ENCODE measurements around the gene PPP2R1B. TPM values are rescaled to one million over a fixed set of nuclear protein-coding genes. Genes with fewer than 3 reads are reported as not detected.
"Not testable (repeated sequence)": the region's sequence is repeated elsewhere in the genome, so short reads cannot be mapped to it uniquely, and the experiment has no call there.

PPP2R1B gene
- total RNA-seq, 3 donors from 2014 or later: 57.3 to 66.8 (median 59.0) TPM

GRCh38 chr11:111718436-111718835, 47.8 kb downstream of the PPP2R1B start:
- no peak overlapping the region for H3K4me3 Mint-ChIP-seq
- DNase-seq (no peak), ATAC-seq (no peak)
- no peaks in the 10 kb centered on the region for H3K9me3 Mint-ChIP-seq
- H3K36me3 Mint-ChIP-seq (ENCODE audit: insufficient read depth): peaks cover 50% of the 10 kb centered on the region
- peaks cover 6% of the 10 kb centered on the region for H3K4me1 Mint-ChIP-seq (ENCODE audit: low read depth)
- H3K27me3 Mint-ChIP-seq (ENCODE audit: low read depth): no peaks in the 10 kb centered on the region

DNA sequence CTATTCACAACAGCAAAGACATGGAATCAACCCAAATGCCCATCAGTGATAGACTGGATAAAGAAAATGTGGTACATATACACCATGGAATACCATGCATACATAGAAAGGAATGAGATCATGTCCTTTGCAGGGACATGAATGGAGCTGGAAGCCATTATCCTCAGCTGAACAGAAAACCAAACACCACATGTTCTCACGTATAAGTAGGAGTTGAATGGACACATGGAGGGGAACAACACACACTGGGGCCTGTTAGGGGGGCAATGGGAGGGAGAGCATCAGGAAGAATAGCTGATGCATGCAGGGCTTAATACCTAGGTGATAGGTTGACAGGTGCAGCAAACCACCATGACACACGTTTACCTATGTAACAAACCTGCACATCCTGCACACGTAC, 48.5 kb downstream of the PPP2R1B start:
- peaks cover 46% of the 10 kb centered on the region for H3K36me3 Mint-ChIP-seq (ENCODE audit: insufficient read depth)
- H3K27me3 Mint-ChIP-seq (ENCODE audit: low read depth); H3K9me3 Mint-ChIP-seq; H3K4me3 Mint-ChIP-seq; ATAC-seq; H3K4me1 Mint-ChIP-seq (ENCODE audit: low read depth); DNase-seq: not testable (repeated sequence)

DNA sequence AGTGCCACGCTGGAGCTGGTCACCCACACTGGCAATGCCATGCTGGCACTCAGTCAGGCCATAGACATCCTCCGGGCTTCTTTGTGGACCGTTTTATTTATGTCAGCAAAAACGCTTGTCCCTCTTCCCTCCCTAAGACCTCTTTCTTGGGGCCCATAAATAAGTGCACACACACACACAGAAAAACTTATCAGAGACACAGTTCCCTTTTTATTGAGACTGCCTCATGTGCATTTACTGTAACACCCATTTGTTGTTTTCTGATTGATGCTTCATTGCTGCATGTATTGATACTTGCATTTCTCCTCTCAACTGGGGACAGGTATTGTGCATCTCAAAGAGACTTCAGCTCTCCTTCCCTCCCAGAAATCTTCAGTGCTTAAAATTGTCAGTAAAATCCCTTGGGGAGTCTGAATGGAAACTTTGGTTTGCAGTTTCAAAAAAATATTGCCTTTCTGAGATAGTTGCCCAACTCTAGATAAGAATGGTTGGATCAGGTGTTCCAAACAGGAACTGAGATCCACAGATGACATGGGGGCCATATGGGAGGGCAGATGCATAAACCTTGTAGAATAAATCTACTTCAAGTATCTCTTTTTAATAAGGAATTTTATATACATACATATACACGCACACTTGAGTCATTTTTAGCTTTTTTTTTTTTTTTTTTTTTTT, 50.9 kb downstream of the PPP2R1B start:
- Mint-ChIP-seq H3K9me3 (no peaks in the 10 kb centered on the region), H3K4me3 (no peak overlapping the region), H3K27me3 (ENCODE audit: low read depth) (no peaks in the 10 kb centered on the region), H3K4me1 (ENCODE audit: low read depth) (peaks cover 6% of the 10 kb centered on the region), H3K36me3 (ENCODE audit: insufficient read depth) (peaks cover 41% of the 10 kb centered on the region)
- DNase-seq (no peak), ATAC-seq (no peak)

DNA sequence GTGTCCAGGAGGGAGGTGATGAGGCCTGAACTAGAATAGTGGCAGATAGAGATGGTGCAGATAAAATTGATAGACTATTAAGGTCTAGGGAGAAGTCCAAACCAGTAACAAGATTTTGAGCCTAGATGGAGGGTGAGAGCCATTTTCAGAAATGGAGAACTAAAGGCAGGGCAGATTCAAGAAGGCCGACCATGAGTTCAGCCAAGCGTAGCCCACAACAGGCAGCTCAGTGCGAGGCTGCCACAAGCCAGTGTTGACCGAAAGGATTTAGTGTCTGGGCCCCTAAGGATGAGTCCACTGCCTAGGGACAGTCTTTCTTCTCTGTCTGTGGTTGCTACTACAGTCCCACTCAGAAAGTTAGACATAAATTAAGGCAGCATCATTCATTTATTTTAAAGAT, 51.7 kb downstream of the PPP2R1B start:
- Mint-ChIP-seq H3K9me3 (no peaks in the 10 kb centered on the region), H3K4me3 (no peak overlapping the region), H3K36me3 (ENCODE audit: insufficient read depth) (peaks cover 37% of the 10 kb centered on the region), H3K4me1 (ENCODE audit: low read depth) (peaks cover 6% of the 10 kb centered on the region), H3K27me3 (ENCODE audit: low read depth) (no peaks in the 10 kb centered on the region)
- ATAC-seq (no peak), DNase-seq (no peak)

DNA sequence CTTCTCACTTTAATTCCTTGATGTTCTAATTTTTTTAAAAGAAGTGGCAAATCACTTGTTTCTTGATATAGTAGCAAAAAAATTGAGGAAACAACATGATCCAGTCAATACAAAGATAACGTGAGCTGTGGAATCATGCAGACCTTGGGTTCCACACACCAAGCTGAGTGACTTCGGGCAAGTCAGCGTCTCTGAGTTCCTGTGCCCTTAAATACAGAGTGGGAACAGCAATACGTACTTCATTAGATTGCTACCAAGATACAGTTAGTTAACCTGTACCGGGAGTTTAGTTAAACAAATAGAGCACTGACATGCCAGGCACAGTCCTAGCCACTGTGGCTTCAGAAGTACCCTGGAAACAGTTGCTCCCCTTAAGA, 58.5 kb downstream of the PPP2R1B start:
- ATAC-seq: no peak
- Mint-ChIP-seq H3K36me3 (ENCODE audit: insufficient read depth) (peaks cover 38% of the 10 kb centered on the region), H3K4me3 (no peak overlapping the region), H3K4me1 (ENCODE audit: low read depth) (no peaks in the 10 kb centered on the region), H3K27me3 (ENCODE audit: low read depth) (no peaks in the 10 kb centered on the region), H3K9me3 (no peaks in the 10 kb centered on the region)
- DNase-seq: no peak

DNA sequence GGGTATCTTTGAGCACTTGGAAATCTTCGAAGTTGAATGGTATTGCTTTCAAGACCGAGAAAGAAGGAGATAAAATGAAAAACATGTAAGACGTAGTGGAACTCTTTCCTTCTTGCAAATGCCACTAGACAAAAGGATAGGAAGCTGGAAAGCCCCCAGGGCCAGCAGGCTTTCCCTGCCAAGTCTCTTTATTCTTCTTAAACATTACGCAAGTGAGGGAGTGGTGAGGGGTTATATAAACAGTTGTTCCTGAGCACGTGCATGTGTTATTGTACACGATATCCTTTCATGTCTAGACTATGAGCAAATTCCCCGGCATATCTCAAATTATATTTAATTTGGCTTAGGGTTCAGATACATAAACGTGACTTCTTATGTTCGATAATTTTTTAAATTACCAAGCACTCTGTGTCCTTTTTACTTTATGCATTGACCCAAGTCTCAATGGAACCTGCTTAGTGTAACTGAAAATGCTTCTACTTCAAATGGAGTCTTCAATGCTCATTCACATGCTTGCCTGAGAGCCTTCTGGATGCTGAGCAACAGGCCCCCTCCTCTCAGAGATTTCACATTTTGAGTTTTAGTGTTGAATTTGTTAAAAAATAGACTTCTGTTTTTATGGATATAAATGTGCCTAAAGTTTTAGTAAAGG, 59.0 kb downstream of the PPP2R1B start:
- H3K4me1 Mint-ChIP-seq (ENCODE audit: low read depth): no peaks in the 10 kb centered on the region
- H3K9me3 Mint-ChIP-seq: no peaks in the 10 kb centered on the region
- ATAC-seq: no peak
- H3K27me3 Mint-ChIP-seq (ENCODE audit: low read depth): no peaks in the 10 kb centered on the region
- H3K4me3 Mint-ChIP-seq: no peak overlapping the region
- DNase-seq: no peak
- H3K36me3 Mint-ChIP-seq (ENCODE audit: insufficient read depth): peaks cover 38% of the 10 kb centered on the region

- DNase-seq (no peak), ATAC-seq (no peak)
- H3K27me3 Mint-ChIP-seq (ENCODE audit: low read depth): no peaks in the 10 kb centered on the region
- H3K9me3 Mint-ChIP-seq: no peaks in the 10 kb centered on the region
- no peaks in the 10 kb centered on the region for H3K4me1 Mint-ChIP-seq (ENCODE audit: low read depth)
- peaks cover 38% of the 10 kb centered on the region for H3K36me3 Mint-ChIP-seq (ENCODE audit: insufficient read depth)
- H3K4me3 Mint-ChIP-seq: no peak overlapping the region
Measured at GRCh38 chr11:111703576-111703975, 62.6 kb downstream of the PPP2R1B start.

DNA sequence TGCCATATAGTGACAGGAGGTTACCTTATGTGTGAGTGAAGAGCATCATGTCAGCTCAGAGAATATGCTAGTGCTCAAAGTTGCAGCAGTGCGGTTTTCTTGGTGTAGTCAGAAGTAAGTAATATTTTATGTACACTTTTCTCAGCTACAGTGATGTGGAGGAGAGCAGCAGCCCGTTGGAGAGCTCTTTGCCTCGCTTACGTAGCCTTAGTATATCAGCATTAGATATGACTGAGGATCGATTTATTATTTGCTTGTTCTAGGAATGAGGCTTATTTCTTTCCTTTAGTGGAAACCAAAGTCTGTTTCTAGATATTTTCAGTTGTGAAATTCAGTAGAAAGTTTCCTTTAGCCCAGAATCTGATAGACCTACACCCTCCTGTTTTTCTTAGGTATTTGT, 63.6 kb downstream of the PPP2R1B start:
- Mint-ChIP-seq H3K4me1 (ENCODE audit: low read depth) (no peaks in the 10 kb centered on the region), H3K36me3 (ENCODE audit: insufficient read depth) (peaks cover 38% of the 10 kb centered on the region), H3K9me3 (no peaks in the 10 kb centered on the region), H3K4me3 (no peak overlapping the region), H3K27me3 (ENCODE audit: low read depth) (no peaks in the 10 kb centered on the region)
- no peak for ATAC-seq
- DNase-seq: no peak

DNA sequence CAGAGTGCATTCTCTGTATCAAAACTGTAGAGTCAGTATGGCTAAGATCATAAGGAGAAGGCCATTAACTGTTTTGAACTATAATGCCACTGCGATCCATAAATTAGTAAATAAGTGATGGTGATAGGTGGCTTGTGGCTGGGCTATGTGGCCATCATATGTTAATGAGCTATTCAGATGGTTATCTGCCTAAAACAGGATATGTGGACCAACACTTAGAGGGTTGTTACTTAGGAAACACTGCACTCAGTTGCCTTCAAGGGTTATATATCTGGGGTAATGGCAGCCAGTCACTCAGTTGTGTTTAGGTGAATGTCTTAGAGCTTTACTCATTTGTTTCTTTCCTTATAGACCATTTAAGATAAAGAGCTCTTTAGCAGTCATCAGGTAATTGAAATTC, 66.0 kb downstream of the PPP2R1B start:
- no peaks in the 10 kb centered on the region for H3K9me3 Mint-ChIP-seq
- ATAC-seq (no peak), DNase-seq (no peak)
- no peaks in the 10 kb centered on the region for H3K4me1 Mint-ChIP-seq (ENCODE audit: low read depth)
- no peak overlapping the region for H3K4me3 Mint-ChIP-seq
- H3K27me3 Mint-ChIP-seq (ENCODE audit: low read depth): no peaks in the 10 kb centered on the region
- peaks cover 25% of the 10 kb centered on the region for H3K36me3 Mint-ChIP-seq (ENCODE audit: insufficient read depth)

DNA sequence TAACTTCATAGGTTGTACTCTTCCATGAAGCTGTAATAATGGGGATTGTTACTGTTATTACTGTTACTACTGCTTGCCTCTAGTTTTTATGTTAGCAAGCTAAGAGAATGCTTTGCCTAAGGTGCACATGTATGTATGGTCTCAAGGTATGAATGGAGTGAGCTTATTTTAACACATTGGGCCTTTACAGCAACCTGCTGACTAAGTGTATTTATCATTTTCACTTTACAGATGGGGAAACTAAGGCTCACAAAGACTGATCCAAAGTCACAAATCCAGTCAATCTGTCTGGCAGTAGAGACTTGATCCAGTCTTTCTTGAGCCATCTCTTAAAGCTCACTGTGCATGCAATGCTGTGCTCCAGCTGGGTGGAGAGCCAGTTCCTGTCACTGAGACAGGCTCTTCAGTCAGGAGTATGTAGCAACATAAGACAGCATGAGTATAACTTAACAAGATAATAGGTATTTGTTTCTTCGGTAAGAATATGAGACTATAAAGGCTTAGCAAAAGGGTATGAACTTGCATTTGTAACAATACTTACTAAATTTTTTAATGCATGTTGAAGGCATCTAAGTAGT, 66.5 kb downstream of the PPP2R1B start:
- Mint-ChIP-seq H3K9me3 (no peaks in the 10 kb centered on the region), H3K36me3 (ENCODE audit: insufficient read depth) (peaks cover 21% of the 10 kb centered on the region), H3K27me3 (ENCODE audit: low read depth) (no peaks in the 10 kb centered on the region), H3K4me3 (no peak overlapping the region), H3K4me1 (ENCODE audit: low read depth) (no peaks in the 10 kb centered on the region)
- ATAC-seq: no peak
- DNase-seq: no peak

- ATAC-seq (peak; percentile 58 to 75), DNase-seq (no peak)
- no peaks in the 10 kb centered on the region for H3K27me3 Mint-ChIP-seq (ENCODE audit: low read depth)
- no peak overlapping the region for H3K4me3 Mint-ChIP-seq
- H3K4me1 Mint-ChIP-seq (ENCODE audit: low read depth): no peaks in the 10 kb centered on the region
- H3K36me3 Mint-ChIP-seq (ENCODE audit: insufficient read depth): peaks cover 22% of the 10 kb centered on the region
- H3K9me3 Mint-ChIP-seq: no peaks in the 10 kb centered on the region
Measured at GRCh38 chr11:111698852-111699559, 67.2 kb downstream of the PPP2R1B start.

DNA sequence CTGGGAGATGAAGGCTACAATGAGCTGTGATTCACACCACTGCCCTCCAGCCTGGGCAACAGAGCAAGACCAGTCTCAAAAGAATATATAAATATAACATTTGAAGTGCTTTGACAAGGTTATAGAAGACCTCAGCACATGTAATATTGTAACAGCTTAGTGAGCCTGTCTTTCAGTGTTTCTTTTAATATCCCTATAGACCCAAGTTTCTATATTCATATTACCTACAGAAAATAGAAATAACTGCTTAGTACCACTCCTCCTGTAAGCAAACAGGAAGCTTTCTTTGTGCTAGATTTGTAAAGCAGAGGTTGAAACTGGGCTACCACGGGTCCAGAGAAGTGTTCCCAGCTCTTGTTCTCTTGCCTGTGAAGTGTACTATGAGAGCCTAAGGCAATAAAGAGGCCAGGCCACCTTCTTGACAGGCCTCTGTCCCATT, 68.2 kb downstream of the PPP2R1B start:
- H3K4me1 Mint-ChIP-seq (ENCODE audit: low read depth): no peaks in the 10 kb centered on the region
- no peak for ATAC-seq
- H3K27me3 Mint-ChIP-seq (ENCODE audit: low read depth): no peaks in the 10 kb centered on the region
- H3K4me3 Mint-ChIP-seq: no peak overlapping the region
- H3K36me3 Mint-ChIP-seq (ENCODE audit: insufficient read depth): peaks cover 18% of the 10 kb centered on the region
- DNase-seq: no peak
- no peaks in the 10 kb centered on the region for H3K9me3 Mint-ChIP-seq

DNA sequence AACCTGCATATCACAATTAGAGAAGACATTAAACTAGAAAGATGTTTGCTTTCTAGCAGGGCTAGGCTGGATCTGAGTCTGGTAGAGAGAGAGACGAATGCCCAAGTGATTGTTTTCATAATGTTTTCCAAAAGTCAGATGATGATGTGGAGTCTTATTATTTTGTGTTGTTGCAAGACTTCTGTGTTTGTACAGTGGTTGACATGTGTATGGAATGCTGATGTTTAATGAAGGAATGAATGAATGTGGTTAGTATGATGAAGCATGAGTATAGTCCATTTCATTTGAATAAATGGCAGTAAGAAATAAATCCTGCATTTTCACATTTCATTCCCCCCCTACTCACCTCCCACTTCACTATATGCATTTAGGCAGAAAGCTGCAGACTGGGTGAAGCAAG, 69.6 kb downstream of the PPP2R1B start:
- H3K4me1 Mint-ChIP-seq (ENCODE audit: low read depth): no peaks in the 10 kb centered on the region
- DNase-seq (no peak), ATAC-seq (no peak)
- no peaks in the 10 kb centered on the region for H3K9me3 Mint-ChIP-seq
- H3K36me3 Mint-ChIP-seq (ENCODE audit: insufficient read depth): peaks cover 12% of the 10 kb centered on the region
- no peaks in the 10 kb centered on the region for H3K27me3 Mint-ChIP-seq (ENCODE audit: low read depth)
- H3K4me3 Mint-ChIP-seq: no peak overlapping the region

- Mint-ChIP-seq H3K4me3 (no peak overlapping the region), H3K27me3 (ENCODE audit: low read depth) (no peaks in the 10 kb centered on the region), H3K9me3 (no peaks in the 10 kb centered on the region), H3K4me1 (ENCODE audit: low read depth) (no peaks in the 10 kb centered on the region), H3K36me3 (ENCODE audit: insufficient read depth) (peaks cover 21% of the 10 kb centered on the region)
- ATAC-seq: no peak
- no peak for DNase-seq
Measured at GRCh38 chr11:111694851-111695250, 71.3 kb downstream of the PPP2R1B start.

Data from activated T-cell treated with anti-CD3 and anti-CD28 coated beads, Interleukin-2, amount 50 U/mL, for 4 hours (primary cell).